WTC11 (cell line): Measurements from ENCODE around the gene PDGFRA.

Source experiments
- NR2C2 ChIP-seq: sonication (generic); formaldehyde crosslinking; IDR thresholded peaks from 2 replicates; pipeline ENCODE4 v1.8.0; 2022; ENCODE audit warnings: mild to moderate bottlenecking, missing genetic modification reagents
- TF ChIP-seq, protein P1 (sequence below): fragments of 200-600 bp; IDR thresholded peaks from 2 replicates; pipeline ENCODE4 v1.8.0; 2022; ENCODE audit warnings: antibody characterized with exemption

DNA sequence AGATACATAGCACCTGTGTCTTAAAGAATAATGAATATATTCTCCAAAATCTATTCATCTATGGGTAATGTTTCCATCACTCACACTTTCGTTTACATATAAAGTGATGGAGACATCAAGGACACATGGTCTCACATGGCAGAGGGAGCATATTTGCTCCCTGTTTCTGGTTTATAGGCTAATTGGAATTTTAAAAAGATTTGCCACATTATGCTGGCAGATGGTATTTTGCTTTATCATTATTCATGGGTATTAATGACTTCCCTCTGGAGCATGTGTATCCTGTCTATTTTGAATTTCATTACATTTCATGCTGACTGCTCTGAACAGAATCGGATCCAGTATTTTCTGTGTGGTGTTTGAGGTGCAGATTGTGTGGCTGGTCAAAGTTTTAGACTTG is 79.0 kb downstream of the PDGFRA start:
- TF ChIP-seq, protein P1, sequence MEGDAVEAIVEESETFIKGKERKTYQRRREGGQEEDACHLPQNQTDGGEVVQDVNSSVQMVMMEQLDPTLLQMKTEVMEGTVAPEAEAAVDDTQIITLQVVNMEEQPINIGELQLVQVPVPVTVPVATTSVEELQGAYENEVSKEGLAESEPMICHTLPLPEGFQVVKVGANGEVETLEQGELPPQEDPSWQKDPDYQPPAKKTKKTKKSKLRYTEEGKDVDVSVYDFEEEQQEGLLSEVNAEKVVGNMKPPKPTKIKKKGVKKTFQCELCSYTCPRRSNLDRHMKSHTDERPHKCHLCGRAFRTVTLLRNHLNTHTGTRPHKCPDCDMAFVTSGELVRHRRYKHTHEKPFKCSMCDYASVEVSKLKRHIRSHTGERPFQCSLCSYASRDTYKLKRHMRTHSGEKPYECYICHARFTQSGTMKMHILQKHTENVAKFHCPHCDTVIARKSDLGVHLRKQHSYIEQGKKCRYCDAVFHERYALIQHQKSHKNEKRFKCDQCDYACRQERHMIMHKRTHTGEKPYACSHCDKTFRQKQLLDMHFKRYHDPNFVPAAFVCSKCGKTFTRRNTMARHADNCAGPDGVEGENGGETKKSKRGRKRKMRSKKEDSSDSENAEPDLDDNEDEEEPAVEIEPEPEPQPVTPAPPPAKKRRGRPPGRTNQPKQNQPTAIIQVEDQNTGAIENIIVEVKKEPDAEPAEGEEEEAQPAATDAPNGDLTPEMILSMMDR, result no peak
- no peak for TF ChIP-seq NR2C2 (CRISPR knock-in tag)
